C4-2B (cell line): ENCODE measurements around the gene CNTN5.

Experiments
- ZFX ChIP-seq: fragments of 450-650 bp; IDR thresholded peaks from 2 replicates; pipeline ENCODE4 v1.6.1; 2017
- TF ChIP-seq, protein P1 (sequence below): fragments of 450-650 bp; conservative IDR thresholded peaks from 2 replicates; pipeline ENCODE4 v1.5.1; 2017; ENCODE audit warnings: mild to moderate bottlenecking

DNA sequence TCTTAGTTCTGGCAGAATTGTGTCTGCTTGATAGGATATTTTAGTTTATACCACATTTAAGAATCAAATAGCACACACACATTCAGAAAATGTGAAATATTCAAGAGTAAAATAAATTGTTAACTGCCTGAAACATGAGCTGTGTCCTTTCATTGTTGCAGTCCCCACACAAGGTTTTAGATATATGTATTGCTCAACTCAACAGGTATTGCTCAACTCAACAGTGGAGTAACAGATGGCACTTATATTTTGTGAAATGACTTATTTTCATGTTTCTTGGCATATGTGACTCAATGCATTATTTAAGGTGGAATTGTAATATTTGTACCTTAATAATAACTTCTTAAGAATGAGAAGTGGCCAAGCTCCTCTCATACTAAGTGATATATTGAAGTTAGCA lies 760.3 kb downstream of the CNTN5 start:
- TF ChIP-seq, protein P1, sequence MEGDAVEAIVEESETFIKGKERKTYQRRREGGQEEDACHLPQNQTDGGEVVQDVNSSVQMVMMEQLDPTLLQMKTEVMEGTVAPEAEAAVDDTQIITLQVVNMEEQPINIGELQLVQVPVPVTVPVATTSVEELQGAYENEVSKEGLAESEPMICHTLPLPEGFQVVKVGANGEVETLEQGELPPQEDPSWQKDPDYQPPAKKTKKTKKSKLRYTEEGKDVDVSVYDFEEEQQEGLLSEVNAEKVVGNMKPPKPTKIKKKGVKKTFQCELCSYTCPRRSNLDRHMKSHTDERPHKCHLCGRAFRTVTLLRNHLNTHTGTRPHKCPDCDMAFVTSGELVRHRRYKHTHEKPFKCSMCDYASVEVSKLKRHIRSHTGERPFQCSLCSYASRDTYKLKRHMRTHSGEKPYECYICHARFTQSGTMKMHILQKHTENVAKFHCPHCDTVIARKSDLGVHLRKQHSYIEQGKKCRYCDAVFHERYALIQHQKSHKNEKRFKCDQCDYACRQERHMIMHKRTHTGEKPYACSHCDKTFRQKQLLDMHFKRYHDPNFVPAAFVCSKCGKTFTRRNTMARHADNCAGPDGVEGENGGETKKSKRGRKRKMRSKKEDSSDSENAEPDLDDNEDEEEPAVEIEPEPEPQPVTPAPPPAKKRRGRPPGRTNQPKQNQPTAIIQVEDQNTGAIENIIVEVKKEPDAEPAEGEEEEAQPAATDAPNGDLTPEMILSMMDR = no peak
- no peak for TF ChIP-seq ZFX
